Measurements from ENCODE around the gene NPPC.
"Not testable (repeated sequence)": the region's sequence is repeated elsewhere in the genome, so short reads cannot be mapped to it uniquely, and the experiment has no call there.

Gene NPPC

DNA sequence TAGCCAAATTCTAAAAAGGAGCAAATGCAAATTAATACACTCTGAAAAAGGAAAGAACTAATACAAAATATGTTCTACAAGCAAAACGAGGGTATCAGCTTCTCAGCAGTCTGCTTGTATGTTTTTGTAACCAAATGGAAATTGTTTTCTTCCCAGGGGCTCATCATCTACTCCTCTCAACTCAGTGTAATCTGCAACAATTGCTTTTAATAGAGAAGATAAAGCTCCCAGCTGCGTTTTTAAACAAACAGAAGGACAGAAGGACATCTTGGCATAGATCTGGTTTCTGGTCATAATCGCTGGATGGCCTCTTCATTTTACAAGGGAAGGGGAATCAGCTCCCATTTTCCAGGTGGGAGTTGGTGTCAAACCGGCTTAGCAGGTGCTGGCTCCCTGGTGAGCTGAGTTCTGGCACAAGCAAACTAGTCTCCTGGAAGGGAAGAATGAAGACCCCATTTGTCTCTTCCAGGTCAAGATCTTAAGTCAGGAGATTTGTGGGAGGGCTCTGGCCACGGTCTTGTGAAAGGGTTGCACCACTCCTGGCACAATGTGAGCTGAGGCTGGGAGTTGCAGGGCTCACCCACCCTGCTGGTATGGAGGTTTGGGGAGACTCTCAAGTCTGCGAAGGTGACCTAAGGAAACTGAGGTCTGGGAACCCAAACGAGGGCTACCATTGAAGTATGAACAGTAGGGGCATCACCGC, 41.6 kb downstream of the NPPC start:
- DNase-seq: no peak

DNA sequence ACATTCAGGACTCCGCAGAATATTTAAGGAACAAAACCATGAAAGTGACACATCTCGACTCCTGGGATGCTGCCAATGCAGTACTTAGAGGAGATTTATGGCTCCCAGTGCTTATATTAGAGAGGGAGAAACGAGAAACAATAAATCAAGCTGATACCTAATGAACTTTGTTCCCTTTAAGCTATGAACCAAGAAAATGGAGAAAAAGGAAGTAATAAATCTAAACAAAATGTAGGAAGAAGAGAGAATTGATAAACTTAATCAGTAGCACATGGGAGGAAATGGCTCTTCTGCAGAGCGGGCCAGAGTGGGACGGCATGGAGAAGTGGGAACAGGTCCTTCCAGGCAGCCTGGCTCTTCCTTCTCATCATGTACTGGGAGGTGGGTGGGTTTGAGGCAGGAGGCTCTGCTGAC, 42.7 kb downstream of the NPPC start:
- DNase-seq: no peak

DNA sequence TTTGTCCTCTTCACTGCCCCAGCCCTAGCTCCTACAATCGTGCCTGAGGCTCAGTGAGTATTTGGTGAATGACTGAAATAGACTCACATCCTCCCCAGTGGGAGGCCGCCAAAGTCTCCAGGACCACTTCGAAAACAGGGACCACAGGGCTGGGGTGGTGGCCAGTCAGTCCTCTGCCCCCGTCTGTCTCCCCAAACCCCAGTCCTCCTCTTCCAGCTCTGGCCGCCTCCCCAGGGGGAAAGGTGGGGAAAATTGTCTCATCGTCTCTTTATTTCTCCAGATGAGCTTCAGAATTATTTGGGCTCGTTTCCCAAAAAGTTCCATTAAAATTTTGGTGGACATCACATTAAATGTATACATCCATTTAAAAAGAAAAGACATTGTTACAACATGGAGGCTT, 43.5 kb downstream of the NPPC start:
- no peak for DNase-seq

DNA sequence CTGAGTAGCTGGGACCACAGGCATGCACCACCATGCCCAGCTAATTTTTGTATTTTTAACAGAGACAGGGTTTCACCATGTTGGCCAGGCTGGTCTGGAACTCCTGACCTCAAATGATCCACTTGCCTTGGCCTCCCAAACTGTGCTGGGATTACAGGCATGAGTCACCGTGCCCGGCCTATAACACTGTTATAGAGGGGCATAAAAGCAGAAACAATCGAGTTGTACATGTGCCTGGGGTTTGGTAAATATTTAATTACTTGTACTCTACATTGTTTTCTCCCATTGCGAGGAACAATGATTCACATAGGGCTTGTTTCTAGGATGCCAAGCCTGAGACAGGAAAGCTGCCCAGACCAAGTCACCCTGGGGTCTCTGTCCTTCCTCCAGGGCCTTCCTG, 45.8 kb downstream of the NPPC start:
- DNase-seq: not testable (repeated sequence)

DNA sequence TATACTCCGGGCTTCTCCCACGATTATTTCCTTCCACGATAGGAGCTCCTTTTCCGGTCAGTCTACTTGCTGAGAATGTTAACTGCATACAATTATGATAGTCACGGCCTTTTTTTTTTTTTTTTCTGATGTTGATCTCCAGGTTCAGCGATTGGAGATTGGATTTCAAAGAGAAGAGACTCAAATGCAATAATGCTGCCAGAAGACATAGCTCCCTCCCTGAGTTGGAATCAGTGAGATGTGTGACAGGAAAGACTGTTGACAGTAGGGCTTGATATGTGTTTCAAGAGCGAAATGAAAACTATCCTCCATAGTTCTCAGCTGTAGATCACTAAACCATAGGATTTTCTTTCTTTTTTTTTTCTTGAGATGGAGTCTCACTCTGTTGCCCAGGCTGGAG, 47.0 kb downstream of the NPPC start:
- DNase-seq: no peak

DNA sequence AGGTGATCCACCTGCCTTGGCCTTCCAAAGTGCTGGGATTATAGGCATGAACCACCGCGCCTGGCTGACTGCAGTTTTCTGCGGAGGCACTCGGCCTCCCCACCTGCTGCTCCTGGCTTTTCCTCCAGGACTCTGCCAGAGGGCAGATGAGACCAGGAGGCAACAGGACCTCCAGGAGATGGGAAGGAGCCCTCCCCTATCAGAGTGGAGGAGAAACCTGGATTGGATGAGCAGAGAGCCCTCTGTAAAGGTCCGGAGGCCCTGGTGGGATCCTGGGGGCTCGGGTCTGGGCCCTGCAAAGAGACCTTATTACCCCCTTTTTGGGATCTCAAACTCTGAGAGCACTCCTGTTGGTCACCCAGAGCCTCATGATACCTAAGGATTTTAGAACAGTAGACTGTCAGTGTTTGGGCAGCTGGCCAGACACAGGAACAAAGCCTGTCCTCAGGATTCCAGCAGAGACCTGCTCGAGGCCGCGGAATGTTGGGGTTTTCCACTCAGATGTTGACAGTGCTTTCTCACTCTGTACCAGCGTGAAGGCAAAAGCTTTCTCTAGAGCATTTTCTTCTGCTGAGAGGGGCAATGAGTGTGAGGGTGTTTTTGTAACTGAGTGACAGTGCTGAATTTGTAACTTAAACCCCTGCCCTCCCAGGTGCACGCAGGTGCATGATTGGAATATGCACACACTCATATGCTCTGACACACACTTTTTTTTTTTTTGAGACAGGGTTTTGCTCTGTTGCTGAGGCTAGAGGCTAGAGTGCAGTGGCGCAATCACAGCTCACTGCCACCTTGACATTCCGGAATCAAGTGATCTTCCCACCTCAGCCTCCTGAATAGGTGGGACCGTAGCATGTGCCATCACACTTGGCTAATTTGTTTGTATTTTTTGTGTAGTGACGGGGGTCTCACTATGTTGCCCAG, 48.4 kb downstream of the NPPC start:
- DNase-seq: no peak

DNA sequence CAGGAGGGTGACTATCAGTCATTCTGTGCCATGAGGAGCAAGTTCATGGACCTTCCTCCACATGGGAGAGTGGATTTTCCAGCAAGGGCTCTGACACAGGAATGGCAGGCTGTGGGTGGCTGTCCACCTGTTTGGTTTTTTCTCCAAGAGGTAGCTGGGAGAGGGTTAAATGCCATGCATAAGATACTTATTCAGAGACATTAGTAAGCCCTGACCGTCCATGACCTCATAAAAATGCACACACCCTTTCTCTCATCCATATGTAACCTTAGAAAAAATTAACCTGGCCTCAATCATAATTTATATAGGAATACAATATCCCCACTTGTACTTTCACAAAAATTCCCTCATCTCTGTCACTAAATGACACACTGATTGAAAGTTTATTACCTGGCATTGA, 51.3 kb downstream of the NPPC start:
- DNase-seq: no peak
